A549 (cell line): ENCODE data around the gene DENND10. TPM values are rescaled to one million over a fixed set of nuclear protein-coding genes. Genes with fewer than 3 reads are reported as not detected.

Experiments
- ATAC-seq, 2 experiments: fragments of 200-7000 bp in 1 of 2; fragments of >200 bp in 1 of 2; cut with Nextera tagmentation in 1 of 2; cut with Tn5 transposase in 1 of 2; 3 replicates each; pipeline versions ENCODE4 v1.8.0 to v1.9.1; 2018 to 2020; ENCODE audit warnings: mild to moderate bottlenecking in 1 of 2, moderate library complexity in 1 of 2
- CTCF ChIA-PET: fragments of 300-600 bp; sonication (Branson Sonifier 250); formaldehyde crosslinking; extraction: SDS; loops from one replicate; lab custom pipeline; 2021; ENCODE audit warnings: antibody characterized with exemption, inconsistent platforms; lab: Yijun Ruan, JAX
- POLR2A ChIA-PET: fragments of 350-600 bp; formaldehyde crosslinking; extraction: SDS; loops from one replicate; lab custom pipeline; 2021; ENCODE audit warnings: antibody characterized with exemption, inconsistent platforms; lab: Yijun Ruan, JAX
- DNase-seq, 2 experiments: peaks; one replicate each; pipeline versions ENCODE4 v3.0.0 to v3.0.0-alpha.2; 2011 to 2016; ENCODE audit warnings: low read depth in 1 of 2, low spot score in 1 of 2
- FAIRE-seq: peaks from 2 replicates; lab custom pipeline; 2011; peaks lifted over from hg19 to GRCh38; lab: Jason Lieb, UNC
- H3K27ac ChIP-seq, 2 experiments: fragments of >200 bp; sonication (Bioruptor Twin); formaldehyde crosslinking; 3 replicates each; pipeline ENCODE4 v1.5.1; 2016 to 2017
- H3K4me1 ChIP-seq: fragments of >200 bp; sonication (Bioruptor Twin); formaldehyde crosslinking; 3 replicates; pipeline ENCODE4 v1.6.1; 2016
- H3K4me2 ChIP-seq: fragments of >200 bp; sonication (Bioruptor Twin); formaldehyde crosslinking; 3 replicates; pipeline ENCODE4 v1.6.1; 2016
- H3K4me3 ChIP-seq: fragments of >200 bp; sonication (Bioruptor Twin); formaldehyde crosslinking; 3 replicates; pipeline ENCODE4 v1.5.1; 2016
- H3K9me3 ChIP-seq: fragments of >200 bp; sonication (Bioruptor Twin); formaldehyde crosslinking; 3 replicates; pipeline ENCODE4 v1.6.1; 2016
- CBX8 ChIP-seq: fragments of 200-600 bp; sonication (generic); IDR thresholded peaks from 2 replicates; pipeline ENCODE4 v1.6.1; 2016
- CEBPB ChIP-seq, 2 experiments: fragments of >200 bp in 1 of 2; sonication (Bioruptor Twin) in 1 of 2; formaldehyde crosslinking in 1 of 2; IDR thresholded peaks; 2 replicates each; pipeline ENCODE4 v1.6.1; 2012 to 2016
- EP300 ChIP-seq, 2 experiments: fragments of >200 bp; sonication (Bioruptor Twin); formaldehyde crosslinking; IDR thresholded peaks; 2 replicates in 1 of 2; 3 replicates in 1 of 2; pipeline ENCODE4 v1.6.1; 2016 to 2017
- ESRRA ChIP-seq: fragments of 150-350 bp; IDR thresholded peaks from 2 replicates; pipeline ENCODE4 v1.6.1; 2014; ENCODE audit warnings: mild to moderate bottlenecking, low read length, borderline replicate concordance
- FOSB ChIP-seq: fragments of 250-450 bp; sonication (Bioruptor Pico); IDR thresholded peaks from 2 replicates; pipeline ENCODE4 v1.5.0; 2020; ENCODE audit warnings: mild to moderate bottlenecking, moderate library complexity
- FOSL2 ChIP-seq, 2 experiments: fragments of 450-650 bp in 1 of 2; fragments of >200 bp in 1 of 2; sonication (Bioruptor Twin) in 1 of 2; formaldehyde crosslinking; IDR thresholded peaks; 2 replicates each; pipeline versions ENCODE4 v1.5.0 to v1.6.1; 2016 to 2020; ENCODE audit warnings: mild to moderate bottlenecking in 1 of 2, moderate library complexity in 1 of 2
- GATA3 ChIP-seq: IDR thresholded peaks from 2 replicates; pipeline ENCODE4 v1.6.1; 2012; ENCODE audit warnings: borderline replicate concordance
- HDAC2 ChIP-seq: fragments of 200-600 bp; sonication (generic); IDR thresholded peaks from 2 replicates; pipeline ENCODE4 v1.6.1; 2016
- HOXB13 ChIP-seq: fragments of 250-450 bp; sonication (Bioruptor Pico); IDR thresholded peaks from 2 replicates; pipeline ENCODE4 v1.5.0; 2020; ENCODE audit warnings: low read depth, mild to moderate bottlenecking, moderate library complexity
- HOXB5 ChIP-seq: fragments of 250-450 bp; sonication (Bioruptor Pico); IDR thresholded peaks from 2 replicates; pipeline ENCODE4 v1.5.0; 2020; ENCODE audit warnings: mild to moderate bottlenecking, moderate library complexity
- MAZ ChIP-seq: fragments of 150-350 bp; IDR thresholded peaks from 2 replicates; pipeline ENCODE4 v1.6.1; 2014; ENCODE audit warnings: antibody characterized with exemption, low read depth, low read length, borderline replicate concordance
- MYC ChIP-seq: IDR thresholded peaks from 2 replicates; pipeline ENCODE4 v1.6.1; 2012; ENCODE audit warnings: mild to moderate bottlenecking, inconsistent platforms, low read length, improper control_type of control experiment, borderline replicate concordance
- NFE2L2 ChIP-seq: fragments of 150-350 bp; conservative IDR thresholded peaks from 2 replicates; pipeline ENCODE4 v1.6.1; 2014; ENCODE audit warnings: low read length
- NPAS2 ChIP-seq: fragments of 250-450 bp; sonication (Bioruptor Pico); IDR thresholded peaks from 2 replicates; pipeline ENCODE4 v1.8.0; 2022; ENCODE audit warnings: mild to moderate bottlenecking, moderate library complexity, borderline replicate concordance
- RCOR1 ChIP-seq: fragments of 150-350 bp; IDR thresholded peaks from 2 replicates; pipeline ENCODE4 v1.6.1; 2014; ENCODE audit warnings: antibody characterized with exemption, low read length, low read depth
- RFX5 ChIP-seq: fragments of 450-650 bp; IDR thresholded peaks from 2 replicates; pipeline ENCODE4 v1.7.1; 2014; ENCODE audit warnings: antibody characterized with exemption, mild to moderate bottlenecking, moderate library complexity
- SMC3 ChIP-seq: fragments of >200 bp; sonication (Bioruptor Twin); formaldehyde crosslinking; IDR thresholded peaks from 3 replicates; pipeline ENCODE4 v1.6.1; 2018; ENCODE audit warnings: inconsistent platforms
- TFCP2L1 ChIP-seq: fragments of 250-450 bp; sonication (Bioruptor Pico); IDR thresholded peaks from 2 replicates; pipeline ENCODE4 v1.5.0; 2021; ENCODE audit warnings: mild to moderate bottlenecking
- TP53 ChIP-seq: fragments of 250-450 bp; sonication (Bioruptor Pico); IDR thresholded peaks from 2 replicates; pipeline ENCODE4 v1.5.0; 2021; ENCODE audit warnings: mild to moderate bottlenecking, moderate library complexity
- ZC3H11A ChIP-seq: fragments of 450-650 bp; IDR thresholded peaks from 2 replicates; pipeline ENCODE4 v1.6.1; 2014; ENCODE audit warnings: antibody characterized with exemption, mild to moderate bottlenecking
- WGBS: methylation state at CpG from one replicate; pipeline ENCODE4 v1.1.6; 2017; ENCODE audit errors: missing lambda C conversion rate; 5-methylcytosine and 5-hydroxymethylcytosine counted together
- polyA plus RNA-seq, 4 experiments: library from polyadenylated mRNA; depleted of rRNA in 3 of 4; stranded (reverse); fragments of >200 nt; fragmentation: RNase III in 1 of 4; extraction: RNeasy Plus Mini Kit Qiagen cat#74134 plus additional on column Dnase treatment in 1 of 4; gene quantifications; 2 replicates in 3 of 4; 3 replicates in 1 of 4; pipeline ENCODE4 v1.2.3, GENCODE V29; 2011 to 2017
- TF ChIP-seq, protein P1 (sequence below): fragments of 250-450 bp; sonication (Bioruptor Pico); IDR thresholded peaks from 2 replicates; pipeline ENCODE4 v1.5.0; 2021; ENCODE audit warnings: mild to moderate bottlenecking, moderate library complexity, borderline replicate concordance
- TF ChIP-seq, protein P2 (sequence below): fragments of 450-650 bp; IDR thresholded peaks from 2 replicates; pipeline ENCODE4 v1.6.1; 2014; ENCODE audit warnings: antibody characterized with exemption
- TF ChIP-seq, protein P3 (sequence below): fragments of >200 bp; sonication (Bioruptor Twin); formaldehyde crosslinking; IDR thresholded peaks from 3 replicates; pipeline ENCODE4 v1.6.1; 2016

DENND10 gene
- polyA plus RNA-seq, 2 of the 4 experiments (the other 2 are of a cell fraction) = 49.7 to 94.3 TPM

DNA sequence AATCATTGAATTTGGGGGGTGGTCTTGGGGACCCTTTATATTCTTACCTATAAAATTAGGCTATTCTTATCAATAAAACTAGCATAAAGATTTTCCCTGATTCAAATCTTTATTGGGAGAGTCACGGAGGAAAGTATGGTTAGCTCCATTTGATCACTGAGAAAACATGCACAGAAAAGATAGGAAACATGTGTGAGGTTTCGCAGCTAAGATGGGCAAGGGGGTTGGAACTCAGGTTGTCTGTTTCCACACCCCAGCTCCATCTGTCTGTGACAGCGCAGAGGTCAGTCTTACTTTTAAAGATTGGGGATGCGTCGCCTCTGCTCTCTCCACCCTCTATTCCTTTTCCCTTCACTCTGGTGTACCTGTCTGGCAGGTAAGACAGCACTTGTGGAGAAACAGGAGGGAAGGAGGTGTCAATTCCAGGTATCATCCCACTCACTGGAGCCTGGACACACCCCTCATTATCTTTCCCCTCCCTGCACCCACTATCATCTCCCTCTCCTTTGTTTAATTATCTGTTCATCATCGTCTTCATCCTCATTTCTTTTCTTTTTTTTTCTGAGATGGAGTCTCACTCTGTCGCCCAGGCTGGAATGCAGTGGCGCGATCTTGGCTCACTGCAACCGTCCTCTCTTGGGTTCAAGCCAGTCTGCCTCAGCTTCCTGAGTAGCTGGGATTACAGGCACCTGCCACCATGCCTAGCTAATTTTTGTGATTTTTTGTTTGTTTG is 2.4 kb upstream of the DENND10 start:
- peak overlapping the region; percentile 51 for H3K4me2 ChIP-seq
- ChIA-PET CTCF (interaction anchor here (5.7 kb wide), 1 partner anchor 18 kb away, joined by 20 read pairs; no protein-coding TSS in a partner anchor), POLR2A (interaction anchor here (0.5 to 1.2 kb wide), 3 partner anchors 9 to 88 kb away, joined by 3 to 4 read pairs (median 3); partner anchors contain the start of gene EIF3A)
- no peak for DNase-seq
- TF ChIP-seq SMC3 (no peak), EP300 (IDR thresholded peaks at IDR 0.05) (no peak), CBX8 (no peak), NFE2L2 (no peak), RFX5 (no peak), FOSL2 (IDR thresholded peaks at IDR 0.05) (no peak), FOSL2 (CRISPR knock-in tag; IDR thresholded peaks at IDR 0.05) (no peak), TP53 (CRISPR knock-in tag) (no peak), MYC (no peak), TFCP2L1 (CRISPR knock-in tag) (no peak)
- TF ChIP-seq, protein P1, sequence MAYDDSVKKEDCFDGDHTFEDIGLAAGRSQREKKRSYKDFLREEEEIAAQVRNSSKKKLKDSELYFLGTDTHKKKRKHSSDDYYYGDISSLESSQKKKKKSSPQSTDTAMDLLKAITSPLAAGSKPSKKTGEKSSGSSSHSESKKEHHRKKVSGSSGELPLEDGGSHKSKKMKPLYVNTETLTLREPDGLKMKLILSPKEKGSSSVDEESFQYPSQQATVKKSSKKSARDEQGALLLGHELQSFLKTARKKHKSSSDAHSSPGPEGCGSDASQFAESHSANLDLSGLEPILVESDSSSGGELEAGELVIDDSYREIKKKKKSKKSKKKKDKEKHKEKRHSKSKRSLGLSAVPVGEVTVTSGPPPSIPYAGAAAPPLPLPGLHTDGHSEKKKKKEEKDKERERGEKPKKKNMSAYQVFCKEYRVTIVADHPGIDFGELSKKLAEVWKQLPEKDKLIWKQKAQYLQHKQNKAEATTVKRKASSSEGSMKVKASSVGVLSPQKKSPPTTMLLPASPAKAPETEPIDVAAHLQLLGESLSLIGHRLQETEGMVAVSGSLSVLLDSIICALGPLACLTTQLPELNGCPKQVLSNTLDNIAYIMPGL = no peak
- WGBS = 77% methylated on average over 10 of the region's 10 CpGs
- no peak for ATAC-seq
- no peaks in the 10 kb centered on the region for H3K9me3 ChIP-seq
- H3K4me3 ChIP-seq = 0 out of 3 replicates have a peak overlapping the region, but pooled peaks have one; percentile 16
- FAIRE-seq = no peak
- peak overlapping the region in 1 of 2 experiments; percentile 28; a peak in 2 of 6 replicates for H3K27ac ChIP-seq
- peaks cover 17% of the 10 kb centered on the region; the same call in 2 of the 3 replicates for H3K4me1 ChIP-seq

DNA sequence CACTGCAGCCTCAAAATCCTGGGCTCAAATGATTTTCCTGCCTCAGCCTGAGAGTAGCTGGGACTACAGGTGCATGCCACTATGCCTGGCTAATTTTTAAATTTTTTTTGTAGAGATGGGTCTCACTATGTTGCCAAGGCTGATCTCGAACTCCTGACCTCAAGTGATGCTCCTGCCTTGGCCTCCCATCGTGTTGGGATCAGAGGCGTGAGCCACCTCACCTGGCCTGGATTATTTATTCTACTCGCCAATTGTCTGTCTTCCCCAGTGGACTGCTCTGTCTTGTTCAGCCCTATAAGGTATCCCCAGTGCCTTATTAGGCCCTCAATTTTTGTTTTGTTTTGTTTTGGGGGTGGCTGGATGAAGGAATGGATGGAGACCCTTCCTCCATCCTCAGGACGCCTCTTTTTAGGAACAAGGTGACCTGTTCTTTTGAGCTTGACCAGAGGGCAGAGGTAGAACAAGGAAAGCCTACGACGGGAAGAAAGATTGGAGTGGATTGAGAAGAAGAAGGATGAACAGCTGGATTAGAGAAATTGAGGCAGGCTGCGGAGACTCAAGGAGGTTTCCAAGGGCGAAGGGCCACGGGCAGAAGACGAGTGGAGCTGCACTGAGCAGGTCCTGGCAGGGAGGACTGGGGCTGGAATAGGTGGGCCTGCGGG is 541 bp upstream of the DENND10 start:
- POLR2A ChIA-PET = interaction anchor here (1.0 to 1.9 kb wide), 6 partner anchors 10 to 96 kb away, joined by 3 to 32 read pairs (median 5); no protein-coding TSS in a partner anchor

DNA sequence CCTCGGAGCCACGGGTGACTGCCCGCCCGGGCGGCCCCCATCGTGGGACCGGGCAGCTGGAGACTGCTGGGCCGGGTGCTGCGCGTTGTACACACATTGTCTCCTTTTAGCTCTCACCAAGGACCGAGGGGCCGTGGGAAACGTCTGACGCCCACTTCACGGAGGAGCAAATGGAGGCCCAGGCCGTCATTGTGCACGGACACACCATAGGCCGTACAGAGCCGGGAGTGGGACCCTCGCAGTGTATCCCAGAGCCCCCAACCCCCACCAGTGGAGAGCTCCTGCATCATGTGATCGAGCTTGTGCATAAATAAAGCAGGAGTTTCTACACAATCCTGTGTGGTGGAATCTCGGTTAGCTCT is 722 bp downstream of the DENND10 start:
- peak overlapping the region; percentile 92 for H3K4me2 ChIP-seq
- ChIA-PET POLR2A (interaction anchor here (0.7 to 1.9 kb wide), 8 partner anchors 8 to 95 kb away, joined by 3 to 32 read pairs (median 4); partner anchors contain the start of gene SFXN4), CTCF (interaction anchor here (0.9 to 1.5 kb wide), 3 partner anchors 8 to 10 kb away, joined by 4 to 5 read pairs (median 4); no protein-coding TSS in a partner anchor)
- no peak for TF ChIP-seq HOXB13 (CRISPR knock-in tag)
- TF ChIP-seq MAZ = no peak
- TF ChIP-seq HDAC2 = no peak
- no peak for TF ChIP-seq GATA3
- TF ChIP-seq, protein P2, sequence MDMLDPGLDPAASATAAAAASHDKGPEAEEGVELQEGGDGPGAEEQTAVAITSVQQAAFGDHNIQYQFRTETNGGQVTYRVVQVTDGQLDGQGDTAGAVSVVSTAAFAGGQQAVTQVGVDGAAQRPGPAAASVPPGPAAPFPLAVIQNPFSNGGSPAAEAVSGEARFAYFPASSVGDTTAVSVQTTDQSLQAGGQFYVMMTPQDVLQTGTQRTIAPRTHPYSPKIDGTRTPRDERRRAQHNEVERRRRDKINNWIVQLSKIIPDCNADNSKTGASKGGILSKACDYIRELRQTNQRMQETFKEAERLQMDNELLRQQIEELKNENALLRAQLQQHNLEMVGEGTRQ = peak; percentile 67
- no peak for TF ChIP-seq ESRRA
- WGBS = 4% methylated on average over 10 of the region's 22 CpGs
- H3K4me1 ChIP-seq = peaks cover 17% of the 10 kb centered on the region; the same call in 2 of the 3 replicates
- FAIRE-seq (no peak), ATAC-seq (peak; percentile 19 to 37), DNase-seq (peak in 1 of 2 experiments; percentile 15)
- H3K4me3 ChIP-seq = peak overlapping the region; percentile 86
- no peaks in the 10 kb centered on the region for H3K9me3 ChIP-seq
- H3K27ac ChIP-seq = peak overlapping the region; percentile 88 to 99

More for the DNA sequence above, 541 bp upstream of the DENND10 start:
- TF ChIP-seq ZC3H11A = no peak
- no peak for TF ChIP-seq RCOR1
- TF ChIP-seq, protein P3, sequence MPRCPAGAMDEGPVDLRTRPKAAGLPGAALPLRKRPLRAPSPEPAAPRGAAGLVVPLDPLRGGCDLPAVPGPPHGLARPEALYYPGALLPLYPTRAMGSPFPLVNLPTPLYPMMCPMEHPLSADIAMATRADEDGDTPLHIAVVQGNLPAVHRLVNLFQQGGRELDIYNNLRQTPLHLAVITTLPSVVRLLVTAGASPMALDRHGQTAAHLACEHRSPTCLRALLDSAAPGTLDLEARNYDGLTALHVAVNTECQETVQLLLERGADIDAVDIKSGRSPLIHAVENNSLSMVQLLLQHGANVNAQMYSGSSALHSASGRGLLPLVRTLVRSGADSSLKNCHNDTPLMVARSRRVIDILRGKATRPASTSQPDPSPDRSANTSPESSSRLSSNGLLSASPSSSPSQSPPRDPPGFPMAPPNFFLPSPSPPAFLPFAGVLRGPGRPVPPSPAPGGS = no peak
- TF ChIP-seq NPAS2 = no peak
- TF ChIP-seq FOSB (CRISPR knock-in tag) = no peak
- TF ChIP-seq HOXB5 (CRISPR knock-in tag) = no peak
- TF ChIP-seq CEBPB (IDR thresholded peaks at IDR 0.05) = no peak
- 73% methylated on average over 12 of the region's 12 CpGs for WGBS
- DNase-seq (no peak), ATAC-seq (no peak), FAIRE-seq (no peak)
- Histone ChIP-seq H3K4me2 (0 out of 3 replicates have a peak overlapping the region, but pooled peaks have one; percentile 25), H3K27ac (no peak overlapping the region), H3K4me1 (peaks cover 17% of the 10 kb centered on the region; the same call in 2 of the 3 replicates), H3K9me3 (no peaks in the 10 kb centered on the region), H3K4me3 (no peak overlapping the region)
- CTCF ChIA-PET = interaction anchor here (1.1 to 1.5 kb wide), 3 partner anchors 8 to 21 kb away, joined by 3 to 5 read pairs (median 4); no protein-coding TSS in a partner anchor
